Measurements from ENCODE around the gene CDK11A. TPM values are rescaled to one million over a fixed set of nuclear protein-coding genes. Genes with fewer than 3 reads are reported as not detected.

The CDK11A gene
- polyA plus RNA-seq, 3 donors: 4.4 to 80.1 (median 13.3) TPM

- H3K9me3 Mint-ChIP-seq: no peaks in the 10 kb centered on the region
These were observed 53.3 kb downstream of the CDK11A start for GRCh38 chr1:1670866-1671265.

More at GRCh38 chr1:1670866-1671265, 53.3 kb downstream of the CDK11A start:
- Histone ChIP-seq H3K9ac (ENCODE audit: insufficient read depth, low read length, poor library complexity, severe bottlenecking) (no peak overlapping the region), H2AFZ (ENCODE audit: insufficient read depth, low read depth, low read length, poor library complexity, severe bottlenecking) (no peak overlapping the region), H3K4me3 (replicated peaks in 1 of 3; ENCODE audit: low read depth in 2 of 3, low read length in 3 of 3) (no peak overlapping the region), H3K4me2 (replicated peaks; ENCODE audit: extremely low read depth, low read length, poor library complexity, severe bottlenecking) (no peak overlapping the region), H3K27me3 (ENCODE audit: control insufficient read depth in 2 of 2, insufficient read depth in 2 of 2, low read length in 2 of 2) (no peaks in the 10 kb centered on the region), H4K20me1 (ENCODE audit: insufficient read depth, low read length) (peaks cover 2% of the 10 kb centered on the region), H3K9me3 (replicated peaks in 1 of 2; ENCODE audit: control insufficient read depth in 1 of 2, insufficient read depth in 1 of 2, low read length in 2 of 2) (no peaks in the 10 kb centered on the region), H3K4me1 (ENCODE audit: control insufficient read depth in 1 of 2, insufficient read depth in 2 of 2, low read length in 2 of 2) (no peaks in the 10 kb centered on the region), H3K79me2 (ENCODE audit: insufficient read depth, low read length) (no peaks in the 10 kb centered on the region), H3K36me3 (replicated peaks in 1 of 2; ENCODE audit: control insufficient read depth in 1 of 2, insufficient read depth in 2 of 2, low read length in 2 of 2) (peaks cover 53 to 62% of the 10 kb centered on the region in 2 donors), H3K27ac (ENCODE audit: low read depth in 1 of 2, low read length in 2 of 2) (no peak overlapping the region)
- H3K27ac Mint-ChIP-seq: no peak overlapping the region
- DNase-seq: no peak
- peaks cover 0 to 2% (median 1%) of the 10 kb centered on the region in 3 donors for H3K27me3 Mint-ChIP-seq (ENCODE audit: low read depth in 3 of 3)
- intact Hi-C loops (cut with micrococcal nuclease): no loop called here
- no peak for TF ChIP-seq CTCF (IDR thresholded peaks at IDR 0.05)
- H3K4me1 Mint-ChIP-seq: peaks cover 4% of the 10 kb centered on the region
- no peak overlapping the region for H3K4me3 Mint-ChIP-seq
- peaks cover 42 to 69% of the 10 kb centered on the region in 2 donors for H3K36me3 Mint-ChIP-seq
- WGBS (ENCODE audit: insufficient coverage): 98% methylated on average over 24 of the region's 24 CpGs

All from CD14-positive monocyte (primary cell).